Stomach (tissue), 9 donors: ENCODE data around the gene RFC2. TPM values are rescaled to one million over a fixed set of nuclear protein-coding genes. Genes with fewer than 3 reads are reported as not detected.
"Not testable (repeated sequence)": the region's sequence is repeated elsewhere in the genome, so short reads cannot be mapped to it uniquely, and the experiment has no call there.

Source experiments
- DNase-seq, 2 donors: peaks; one replicate each; pipeline versions ENCODE4 v3.0.0 to v3.0.0-alpha.2; 2013 to 2019
- H3K27ac ChIP-seq, 5 donors: fragments of 200-600 bp in 4 of 5; sonication (generic) in 4 of 5; one replicate each; pipeline ENCODE4 v1.5.1; 2013 to 2019; ENCODE audit warnings: mild to moderate bottlenecking in 1 of 5, moderate library complexity in 1 of 5
- H3K27me3 ChIP-seq, 3 donors: fragments of 200-600 bp; sonication (generic); one replicate each; pipeline ENCODE4 v1.5.1; 2017 to 2019; ENCODE audit warnings: mixed run types in 1 of 3
- H3K36me3 ChIP-seq, 4 donors: fragments of 200-600 bp; sonication (generic); 1 replicate in 3 of 4; 2 replicates in 1 of 4; pipeline ENCODE4 v1.5.1; 2016 to 2019
- H3K4me1 ChIP-seq, 4 donors: fragments of 200-600 bp; sonication (generic); one replicate each; pipeline ENCODE4 v1.5.1; 2016 to 2019
- H3K4me3 ChIP-seq, 4 donors: fragments of 200-600 bp; sonication (generic) in 3 of 4; one replicate each; pipeline ENCODE4 v1.5.1; 2016 to 2019; ENCODE audit warnings: mild to moderate bottlenecking in 1 of 4
- H3K9me3 ChIP-seq, 4 donors: fragments of 200-600 bp; sonication (generic); one replicate each; pipeline ENCODE4 v1.5.1; 2016 to 2019
- CTCF ChIP-seq, 7 experiments: fragments of 450-650 bp in 4 of 7; fragments of 200-600 bp in 3 of 7; sonication (generic) in 3 of 7; IDR thresholded peaks; one replicate each; pipeline ENCODE4 v1.5.1; 2016 to 2019; ENCODE audit warnings: antibody characterized with exemption in 7 of 7, control low read depth in 2 of 7, mild to moderate bottlenecking in 1 of 7
- EP300 ChIP-seq: sonication (generic); formaldehyde crosslinking; IDR thresholded peaks from one replicate; pipeline ENCODE4 v1.6.1; 2017; ENCODE audit warnings: antibody characterized with exemption
- POLR2A ChIP-seq, 4 donors: fragments of 450-650 bp; IDR thresholded peaks; one replicate each; pipeline ENCODE4 v1.6.1; 2016; ENCODE audit warnings: antibody characterized with exemption in 4 of 4, control low read depth in 2 of 4, mild to moderate bottlenecking in 1 of 4, moderate library complexity in 1 of 4
- POLR2AphosphoS5 ChIP-seq, 3 donors: sonication (generic); formaldehyde crosslinking; IDR thresholded peaks; one replicate each; pipeline ENCODE4 v1.6.1; 2016; ENCODE audit warnings: antibody characterized with exemption in 3 of 3
- WGBS, 5 donors: extraction: QIAGEN DNeasy Blood & Tissue Kit in 3 of 5; methylation state at CpG; one replicate each; pipeline versions ENCODE4 v1.1.5 to v1.1.7; 2013 to 2018; 5-methylcytosine and 5-hydroxymethylcytosine counted together
- intact Hi-C: fragments of 100-400 bp; cut with DNase I; formaldehyde crosslinking; loops from one replicate; pipeline ENCODE4 v1.15.1; 2023; ENCODE audit warnings: low total_unique reads
- polyA plus RNA-seq, 3 donors: library from polyadenylated mRNA; stranded (reverse); fragments of 200-250 nt; gene quantifications; one replicate each; pipeline ENCODE4 v1.2.3, GENCODE V29; 2013
- total RNA-seq, 5 donors: library from RNA; depleted of rRNA; stranded (reverse); fragments of >200 nt; gene quantifications; one replicate each; pipeline versions ENCODE4 v1.1.0 to v1.2.3, GENCODE V29; 2014 to 2016
- donor health status: healthy with polysubstance abuse.
- donor health status: Bipolar disorder and iron deficiency.
- donor health status: healthy.

Gene RFC2
- total and polyA plus RNA-seq, 8 donors = 7.7 to 39.1 (median 23.0) TPM

GRCh38 chr7:74228951-74229900 lies 25.0 kb downstream of the RFC2 start:
- intact Hi-C loops = no loop called here
- Histone ChIP-seq H3K36me3 (peaks cover 4 to 90% (median 64%) of the 10 kb centered on the region in 4 donors), H3K4me1 (peaks cover 0 to 19% (median 9%) of the 10 kb centered on the region in 4 donors), H3K27ac (peak overlapping the region in 1 of 5 donors; percentile 27), H3K4me3 (no peak overlapping the region), H3K27me3 (no peaks in the 10 kb centered on the region), H3K9me3 (no peaks in the 10 kb centered on the region)
- DNase-seq = no peak
- WGBS, 5 donors = 96 to 98% (median 97%) methylated on average over 9 of the region's 9 CpGs
- TF ChIP-seq POLR2AphosphoS5 (IDR thresholded peaks at IDR 0.05) (no peak), POLR2A (IDR thresholded peaks at IDR 0.05) (no peak), CTCF (IDR thresholded peaks at IDR 0.05) (no peak), EP300 (no peak)

GRCh38 chr7:74226633-74227032 lies 27.6 kb downstream of the RFC2 start:
- Histone ChIP-seq H3K36me3 (peaks cover 4 to 67% (median 52%) of the 10 kb centered on the region in 4 donors), H3K9me3 (no peaks in the 10 kb centered on the region), H3K27me3 (no peaks in the 10 kb centered on the region), H3K4me3 (no peak overlapping the region), H3K4me1 (peaks cover 0 to 5% (median 0%) of the 10 kb centered on the region in 4 donors), H3K27ac (peak overlapping the region in 2 of 5 donors; percentile 6 to 61)
- no peak for DNase-seq
- WGBS, 5 donors = 76 to 91% (median 81%) methylated on average over 5 of the region's 5 CpGs
- intact Hi-C loops = no loop called here
- no peak for TF ChIP-seq POLR2AphosphoS5 (IDR thresholded peaks at IDR 0.05)
- no peak for TF ChIP-seq POLR2A (IDR thresholded peaks at IDR 0.05)
- no peak for TF ChIP-seq EP300
- no peak for TF ChIP-seq CTCF (IDR thresholded peaks at IDR 0.05)

GRCh38 chr7:74225400-74225799 lies 28.8 kb downstream of the RFC2 start:
- DNase-seq = no peak
- Histone ChIP-seq H3K4me1 (peaks cover 0 to 6% (median under 1%) of the 10 kb centered on the region in 4 donors), H3K27me3 (no peaks in the 10 kb centered on the region), H3K4me3 (no peak overlapping the region), H3K36me3 (peaks cover 0 to 55% (median 41%) of the 10 kb centered on the region in 4 donors), H3K27ac (no peak overlapping the region), H3K9me3 (no peaks in the 10 kb centered on the region)
- intact Hi-C loops = no loop called here
- 86 to 96% (median 94%) methylated on average over 12 of the region's 12 CpGs for WGBS, 5 donors
- no peak for TF ChIP-seq CTCF (IDR thresholded peaks at IDR 0.05)
- no peak for TF ChIP-seq POLR2AphosphoS5 (IDR thresholded peaks at IDR 0.05)
- no peak for TF ChIP-seq POLR2A (IDR thresholded peaks at IDR 0.05)
- TF ChIP-seq EP300 = no peak

GRCh38 chr7:74224907-74225306 lies 29.3 kb downstream of the RFC2 start:
- H3K27me3 ChIP-seq, DNase-seq, H3K9me3 ChIP-seq, H3K4me3 ChIP-seq, intact Hi-C loops, H3K27ac ChIP-seq: not testable (repeated sequence)
- Histone ChIP-seq H3K4me1 (peaks cover 0 to 11% (median 2%) of the 10 kb centered on the region in 4 donors), H3K36me3 (peaks cover 0 to 58% (median 36%) of the 10 kb centered on the region in 4 donors)
- WGBS, 5 donors = 94 to 98% (median 96%) methylated on average over 10 to 13 of the region's 13 CpGs

GRCh38 chr7:74224511-74224832 lies 29.7 kb downstream of the RFC2 start:
- Histone ChIP-seq H3K4me1 (peaks cover 0 to 12% (median 2%) of the 10 kb centered on the region in 4 donors), H3K27me3 (no peaks in the 10 kb centered on the region), H3K36me3 (peaks cover 0 to 56% (median 33%) of the 10 kb centered on the region in 4 donors), H3K4me3 (no peak overlapping the region), H3K27ac (no peak overlapping the region), H3K9me3 (no peaks in the 10 kb centered on the region)
- WGBS, 5 donors = 82 to 89% (median 86%) methylated on average over 12 of the region's 12 CpGs
- intact Hi-C loops = no loop called here
- DNase-seq = no peak
- TF ChIP-seq POLR2A (IDR thresholded peaks at IDR 0.05) (no peak), EP300 (no peak), CTCF (IDR thresholded peaks at IDR 0.05) (no peak), POLR2AphosphoS5 (IDR thresholded peaks at IDR 0.05) (no peak)
